A673 (cell line): Measurements from ENCODE around the gene TMED10. TPM values are rescaled to one million over a fixed set of nuclear protein-coding genes. Genes with fewer than 3 reads are reported as not detected.
"Not testable (repeated sequence)": the region's sequence is repeated elsewhere in the genome, so short reads cannot be mapped to it uniquely, and the experiment has no call there.

Experiments
- BruUV-seq: library from RNA; stranded (reverse); fragments of 400-500 nt; replicated peaks from 2 replicates; lab custom pipeline; 2021; lab: Mats Ljungman, UMichigan
- CTCF ChIA-PET: fragments of 300-600 bp; sonication (Branson Sonifier 250); formaldehyde crosslinking; loops from one replicate; lab custom pipeline; 2022; ENCODE audit warnings: antibody characterized with exemption; lab: Charles Lee
- POLR2A ChIA-PET: fragments of 300-600 bp; sonication (Branson Sonifier 250); formaldehyde crosslinking; loops from one replicate; lab custom pipeline; 2022; ENCODE audit warnings: antibody characterized with exemption; ENCODE audit not compliant: low non-redundant PET; lab: Charles Lee
- DNase-seq: peaks from one replicate; pipeline ENCODE4 v3.0.0-alpha.2; 2015; ENCODE audit warnings: low spot score
- H3K27ac ChIP-seq: fragments of 200-600 bp; sonication (generic); 2 replicates; pipeline ENCODE4 v1.5.1; 2016; ENCODE audit warnings: mixed run types, low read depth, mild to moderate bottlenecking, mixed read lengths, antibody characterized with exemption, low read length; ENCODE audit not compliant: poor library complexity, severe bottlenecking
- H3K27me3 ChIP-seq: fragments of 200-600 bp; sonication (generic); replicated peaks from 2 replicates; pipeline ENCODE4 v1.6.1; 2017; ENCODE audit warnings: mixed run types, low read depth, mild to moderate bottlenecking, mixed read lengths, antibody characterized with exemption, low read length; ENCODE audit not compliant: insufficient read depth, poor library complexity
- H3K36me3 ChIP-seq: fragments of 200-600 bp; sonication (generic); 2 replicates; pipeline ENCODE4 v1.6.1; 2016; ENCODE audit warnings: mixed run types, mild to moderate bottlenecking, mixed read lengths, antibody characterized with exemption, low read length; ENCODE audit not compliant: insufficient read depth, poor library complexity, severe bottlenecking
- H3K4me1 ChIP-seq: fragments of 200-600 bp; sonication (generic); 2 replicates; pipeline ENCODE4 v1.6.1; 2017; ENCODE audit warnings: mixed run types, mild to moderate bottlenecking, mixed read lengths, antibody characterized with exemption, low read length; ENCODE audit not compliant: insufficient read depth, poor library complexity, severe bottlenecking
- H3K4me3 ChIP-seq: fragments of 200-600 bp; sonication (generic); 2 replicates; pipeline ENCODE4 v1.5.1; 2016; ENCODE audit warnings: low read depth, mixed run types, mild to moderate bottlenecking, mixed read lengths, low read length; ENCODE audit not compliant: poor library complexity, severe bottlenecking
- H3K9me3 ChIP-seq: fragments of 200-600 bp; sonication (generic); 2 replicates; pipeline ENCODE4 v1.6.1; 2016; ENCODE audit warnings: mixed run types, low read depth, mild to moderate bottlenecking, mixed read lengths, antibody characterized with exemption, low read length; ENCODE audit not compliant: poor library complexity, severe bottlenecking
- CTCF ChIP-seq: fragments of 300-800, 200-600 bp; sonication (generic); conservative IDR thresholded peaks from 2 replicates; pipeline ENCODE4 v1.5.1; 2017; ENCODE audit warnings: low read depth, mild to moderate bottlenecking, antibody characterized with exemption, low read length, moderate library complexity, mixed read lengths
- EZH2 ChIP-seq: fragments of 200-600 bp; sonication (generic); IDR thresholded peaks from 2 replicates; pipeline ENCODE4 v1.6.1; 2017; ENCODE audit warnings: borderline replicate concordance, low read depth, mild to moderate bottlenecking, mixed read lengths, antibody characterized with exemption, low read length; ENCODE audit not compliant: poor library complexity, severe bottlenecking
- intact Hi-C: fragments of 100-400 bp; cut with micrococcal nuclease; formaldehyde crosslinking; loops from one replicate; pipeline ENCODE4 v1.10.0; 2022; ENCODE audit not compliant: unreplicated experiment
- total RNA-seq: library from RNA; stranded (reverse); gene quantifications from 2 replicates; pipeline ENCODE4 v1.2.3, GENCODE V29; 2021

The TMED10 gene
- total RNA-seq, 1 experiment from 2014 or later: 275 TPM

GRCh38 chr14:75155169-75155568, 21.2 kb downstream of the TMED10 start:
- no TSS peak for BruUV-seq
- CTCF ChIA-PET: no interaction called here
- Histone ChIP-seq H3K27ac (no peak overlapping the region), H3K27me3 (no peaks in the 10 kb centered on the region), H3K4me3 (no peak overlapping the region), H3K4me1 (peaks cover 3% of the 10 kb centered on the region), H3K9me3 (no peaks in the 10 kb centered on the region), H3K36me3 (peaks cover 4% of the 10 kb centered on the region)
- no peak for TF ChIP-seq CTCF
- TF ChIP-seq EZH2: no peak
- no peak for DNase-seq
- intact Hi-C loops: no loop called here
- POLR2A ChIA-PET: no interaction called here

GRCh38 chr14:75153295-75153694, 23.1 kb downstream of the TMED10 start:
- no peak for DNase-seq
- POLR2A ChIA-PET: no interaction called here
- no TSS peak for BruUV-seq
- Histone ChIP-seq H3K4me1 (peaks cover 6% of the 10 kb centered on the region), H3K27me3 (no peaks in the 10 kb centered on the region), H3K4me3 (no peak overlapping the region), H3K9me3 (no peaks in the 10 kb centered on the region), H3K27ac (no peak overlapping the region), H3K36me3 (peaks cover 12% of the 10 kb centered on the region)
- CTCF ChIA-PET: no interaction called here
- TF ChIP-seq CTCF (no peak), EZH2 (no peak)
- intact Hi-C loops: no loop called here

GRCh38 chr14:75151851-75152250, 24.6 kb downstream of the TMED10 start:
- TF ChIP-seq EZH2 (no peak), CTCF (no peak)
- Histone ChIP-seq H3K36me3 (peaks cover 14% of the 10 kb centered on the region), H3K9me3 (no peaks in the 10 kb centered on the region), H3K4me3 (no peak overlapping the region), H3K27me3 (no peaks in the 10 kb centered on the region), H3K4me1 (peaks cover 10% of the 10 kb centered on the region), H3K27ac (no peak overlapping the region)
- POLR2A ChIA-PET: no interaction called here
- BruUV-seq: no TSS peak
- CTCF ChIA-PET: no interaction called here
- no peak for DNase-seq
- intact Hi-C loops: no loop called here

GRCh38 chr14:75150637-75151036, 25.8 kb downstream of the TMED10 start:
- H3K9me3 ChIP-seq, H3K27me3 ChIP-seq, POLR2A ChIA-PET, CTCF ChIA-PET, BruUV-seq, H3K27ac ChIP-seq, H3K4me3 ChIP-seq, intact Hi-C loops, DNase-seq: not testable (repeated sequence)
- H3K36me3 ChIP-seq: peaks cover 24% of the 10 kb centered on the region
- H3K4me1 ChIP-seq: peaks cover 10% of the 10 kb centered on the region
